Measurements from ENCODE around the gene FAXDC2.

Gene FAXDC2

GRCh38 chr5:154873791-154874331 is 23.5 kb upstream of the FAXDC2 start:
- no peak for DNase-seq (ENCODE audit: low spot score)
- H3K36me3 Mint-ChIP-seq (ENCODE audit: low read depth) = peaks cover 70% of the 10 kb centered on the region
- no peak overlapping the region for H3K27ac Mint-ChIP-seq
- no peak overlapping the region for H3K4me3 Mint-ChIP-seq
- no peaks in the 10 kb centered on the region for H3K4me1 Mint-ChIP-seq (ENCODE audit: low read depth)
- H3K27me3 Mint-ChIP-seq (ENCODE audit: low read depth) = no peaks in the 10 kb centered on the region
- peaks cover 10% of the 10 kb centered on the region for H3K9me3 Mint-ChIP-seq

- DNase-seq (ENCODE audit: low spot score) = no peak
- H3K4me1 Mint-ChIP-seq (ENCODE audit: low read depth) = no peaks in the 10 kb centered on the region
- peaks cover 63% of the 10 kb centered on the region for H3K36me3 Mint-ChIP-seq (ENCODE audit: low read depth)
- no peak overlapping the region for H3K4me3 Mint-ChIP-seq
- no peak overlapping the region for H3K27ac Mint-ChIP-seq
- no peaks in the 10 kb centered on the region for H3K27me3 Mint-ChIP-seq (ENCODE audit: low read depth)
- no peaks in the 10 kb centered on the region for H3K9me3 Mint-ChIP-seq
Measured at GRCh38 chr5:154871734-154872133, 21.3 kb upstream of the FAXDC2 start.

- Mint-ChIP-seq H3K36me3 (ENCODE audit: low read depth) (peaks cover 60% of the 10 kb centered on the region), H3K4me3 (no peak overlapping the region), H3K4me1 (ENCODE audit: low read depth) (peaks cover 6% of the 10 kb centered on the region)
Measured at GRCh38 chr5:154868702-154869101, 18.3 kb upstream of the FAXDC2 start.

GRCh38 chr5:154866841-154867240 is 16.4 kb upstream of the FAXDC2 start:
- Mint-ChIP-seq H3K4me3 (no peak overlapping the region), H3K27ac (no peak overlapping the region), H3K9me3 (no peaks in the 10 kb centered on the region), H3K4me1 (ENCODE audit: low read depth) (peaks cover 13% of the 10 kb centered on the region), H3K27me3 (ENCODE audit: low read depth) (no peaks in the 10 kb centered on the region), H3K36me3 (ENCODE audit: low read depth) (peaks cover 65% of the 10 kb centered on the region)
- DNase-seq (ENCODE audit: low spot score) = no peak

More at GRCh38 chr5:154868702-154869101, 18.3 kb upstream of the FAXDC2 start:
- H3K9me3 Mint-ChIP-seq = no peaks in the 10 kb centered on the region
- no peak for DNase-seq (ENCODE audit: low spot score)
- H3K27me3 Mint-ChIP-seq (ENCODE audit: low read depth) = no peaks in the 10 kb centered on the region
- H3K27ac Mint-ChIP-seq = no peak overlapping the region

- Mint-ChIP-seq H3K27ac (no peak overlapping the region), H3K36me3 (ENCODE audit: low read depth) (peaks cover 59% of the 10 kb centered on the region), H3K4me3 (no peak overlapping the region), H3K27me3 (ENCODE audit: low read depth) (no peaks in the 10 kb centered on the region), H3K9me3 (no peaks in the 10 kb centered on the region), H3K4me1 (ENCODE audit: low read depth) (peaks cover 21% of the 10 kb centered on the region)
- no peak for DNase-seq (ENCODE audit: low spot score)
Measured at GRCh38 chr5:154865466-154866184, 15.2 kb upstream of the FAXDC2 start.

- no peak overlapping the region for H3K27ac Mint-ChIP-seq
- DNase-seq (ENCODE audit: low spot score) = no peak
- peaks cover 63% of the 10 kb centered on the region for H3K36me3 Mint-ChIP-seq (ENCODE audit: low read depth)
- H3K4me1 Mint-ChIP-seq (ENCODE audit: low read depth) = peaks cover 35% of the 10 kb centered on the region
- no peaks in the 10 kb centered on the region for H3K27me3 Mint-ChIP-seq (ENCODE audit: low read depth)
- H3K4me3 Mint-ChIP-seq = no peak overlapping the region
- no peaks in the 10 kb centered on the region for H3K9me3 Mint-ChIP-seq
Measured at GRCh38 chr5:154863291-154864080, 13.1 kb upstream of the FAXDC2 start.

GRCh38 chr5:154862766-154863165 is 12.4 kb upstream of the FAXDC2 start:
- Mint-ChIP-seq H3K4me1 (ENCODE audit: low read depth) (peaks cover 35% of the 10 kb centered on the region), H3K36me3 (ENCODE audit: low read depth) (peaks cover 64% of the 10 kb centered on the region), H3K27me3 (ENCODE audit: low read depth) (no peaks in the 10 kb centered on the region), H3K4me3 (peak overlapping the region; percentile 45), H3K9me3 (no peaks in the 10 kb centered on the region), H3K27ac (peak overlapping the region; percentile 71)
- DNase-seq (ENCODE audit: low spot score) = no peak

- no peaks in the 10 kb centered on the region for H3K27me3 Mint-ChIP-seq (ENCODE audit: low read depth)
- H3K36me3 Mint-ChIP-seq (ENCODE audit: low read depth) = peaks cover 60% of the 10 kb centered on the region
- H3K4me3 Mint-ChIP-seq = no peak overlapping the region
- no peak overlapping the region for H3K27ac Mint-ChIP-seq
- no peak for DNase-seq (ENCODE audit: low spot score)
- peaks cover 36% of the 10 kb centered on the region for H3K4me1 Mint-ChIP-seq (ENCODE audit: low read depth)
- H3K9me3 Mint-ChIP-seq = no peaks in the 10 kb centered on the region
Measured at GRCh38 chr5:154861946-154862345, 11.5 kb upstream of the FAXDC2 start.

GRCh38 chr5:154860765-154861164 is 10.4 kb upstream of the FAXDC2 start:
- Mint-ChIP-seq H3K27me3 (ENCODE audit: low read depth) (no peaks in the 10 kb centered on the region), H3K4me1 (ENCODE audit: low read depth) (peaks cover 39% of the 10 kb centered on the region), H3K9me3 (no peaks in the 10 kb centered on the region), H3K36me3 (ENCODE audit: low read depth) (peaks cover 52% of the 10 kb centered on the region), H3K27ac (peak overlapping the region; percentile 98), H3K4me3 (peak overlapping the region; percentile 97)
- DNase-seq (ENCODE audit: low spot score) = no peak

- H3K9me3 Mint-ChIP-seq = no peaks in the 10 kb centered on the region
- peaks cover 36% of the 10 kb centered on the region for H3K4me1 Mint-ChIP-seq (ENCODE audit: low read depth)
- peak overlapping the region; percentile 98 for H3K27ac Mint-ChIP-seq
- peaks cover 46% of the 10 kb centered on the region for H3K36me3 Mint-ChIP-seq (ENCODE audit: low read depth)
- DNase-seq (ENCODE audit: low spot score) = peak; percentile 8
- no peaks in the 10 kb centered on the region for H3K27me3 Mint-ChIP-seq (ENCODE audit: low read depth)
- H3K4me3 Mint-ChIP-seq = peak overlapping the region; percentile 97
Measured at GRCh38 chr5:154860123-154860522, 9.7 kb upstream of the FAXDC2 start.

- Mint-ChIP-seq H3K4me1 (ENCODE audit: low read depth) (peaks cover 34% of the 10 kb centered on the region), H3K4me3 (peak overlapping the region; percentile 97), H3K9me3 (no peaks in the 10 kb centered on the region), H3K27ac (peak overlapping the region; percentile 98), H3K36me3 (ENCODE audit: low read depth) (peaks cover 40% of the 10 kb centered on the region), H3K27me3 (ENCODE audit: low read depth) (no peaks in the 10 kb centered on the region)
- DNase-seq (ENCODE audit: low spot score) = peak; percentile 5
Measured at GRCh38 chr5:154858972-154859871, 8.8 kb upstream of the FAXDC2 start.

GRCh38 chr5:154858297-154858971 is 8.0 kb upstream of the FAXDC2 start, which contains the start of gene CNOT8:
CNOT8 (plus strand) TSS chr5:154858627; CDS start chr5:154863279, 4,652 bp downstream.
- peaks cover 34% of the 10 kb centered on the region for H3K4me1 Mint-ChIP-seq (ENCODE audit: low read depth)

More at GRCh38 chr5:154858297-154858971, 8.0 kb upstream of the FAXDC2 start, which contains the start of gene CNOT8:
- H3K36me3 Mint-ChIP-seq (ENCODE audit: low read depth) = peaks cover 35% of the 10 kb centered on the region
- peak within 1 kb of the TSS; percentile 98 for H3K27ac Mint-ChIP-seq
- H3K4me3 Mint-ChIP-seq = peak within 1 kb of the TSS; percentile 97
- H3K9me3 Mint-ChIP-seq = no peaks in the 10 kb centered on the region
- H3K27me3 Mint-ChIP-seq (ENCODE audit: low read depth) = no peaks in the 10 kb centered on the region
- peak; percentile 97 for DNase-seq (ENCODE audit: low spot score)

Data from T-helper 2 cell treated with Interferon-gamma antibody and Interleukin-4, amounts not matched to agents 5 μg/mL and 100 μg/mL, for 36 hours (primary cell).